ENCODE data around the gene NCK2. TPM values are rescaled to one million over a fixed set of nuclear protein-coding genes. Genes with fewer than 3 reads are reported as not detected.

The NCK2 gene
- total and polyA plus RNA-seq, 7 donors: 26.5 to 111 (median 40.1) TPM

DNA sequence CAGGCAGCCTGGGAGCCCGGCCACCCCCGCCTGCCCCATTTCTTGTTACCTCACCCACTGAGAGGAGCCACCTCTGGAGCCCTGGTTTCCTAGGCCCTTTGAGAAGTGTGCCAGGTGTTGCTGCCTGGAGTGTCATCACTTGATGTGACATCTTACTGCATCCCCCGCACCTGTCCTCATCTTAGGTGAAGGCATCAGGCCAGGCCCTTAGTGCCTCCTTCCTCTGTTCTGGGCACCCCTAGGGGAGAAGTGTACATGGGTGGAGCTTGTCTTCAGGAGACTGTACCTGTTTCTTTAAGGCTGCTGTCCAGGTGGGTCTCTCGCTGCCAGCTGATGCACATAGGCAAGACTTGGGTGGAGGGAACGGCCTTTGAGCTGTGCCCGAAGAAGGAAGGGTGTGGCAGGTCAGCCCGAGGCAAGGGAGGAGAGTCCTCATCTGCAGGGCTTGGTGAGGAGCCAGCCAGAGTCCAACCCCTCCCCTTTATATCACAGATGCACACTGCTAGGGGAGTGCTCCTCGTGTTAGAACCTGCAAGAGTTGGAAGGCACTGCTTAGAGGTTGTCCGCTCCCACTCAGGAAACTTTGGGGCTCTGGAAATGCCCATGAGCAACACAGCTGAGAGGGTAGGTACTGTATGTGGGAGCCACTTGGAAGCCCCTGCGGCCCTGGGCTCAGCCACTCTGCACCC lies 45.9 kb downstream of the NCK2 start:
- Histone ChIP-seq H3K9me3 (no peaks in the 10 kb centered on the region), H3K27me3 (ENCODE audit: insufficient read depth in 3 of 3, low read length in 2 of 3) (no peaks in the 10 kb centered on the region), H3K36me3 (ENCODE audit: insufficient read depth in 1 of 2, low read depth in 1 of 2) (no peaks in the 10 kb centered on the region), H3K4me3 (peak overlapping the region; percentile 43), H3K4me1 (peaks cover 40% of the 10 kb centered on the region), H3K27ac (peak overlapping the region; percentile 88)
- intact Hi-C loops (cut with DNase I): loop anchor here in 1 of 2 donors (5.0 kb wide), 1 partner anchor 117 kb away; no protein-coding TSS in a partner anchor
- WGBS, 3 donors: 39 to 40% (median 39%) methylated on average over 10 of the region's 10 CpGs
- TF ChIP-seq, protein P1, sequence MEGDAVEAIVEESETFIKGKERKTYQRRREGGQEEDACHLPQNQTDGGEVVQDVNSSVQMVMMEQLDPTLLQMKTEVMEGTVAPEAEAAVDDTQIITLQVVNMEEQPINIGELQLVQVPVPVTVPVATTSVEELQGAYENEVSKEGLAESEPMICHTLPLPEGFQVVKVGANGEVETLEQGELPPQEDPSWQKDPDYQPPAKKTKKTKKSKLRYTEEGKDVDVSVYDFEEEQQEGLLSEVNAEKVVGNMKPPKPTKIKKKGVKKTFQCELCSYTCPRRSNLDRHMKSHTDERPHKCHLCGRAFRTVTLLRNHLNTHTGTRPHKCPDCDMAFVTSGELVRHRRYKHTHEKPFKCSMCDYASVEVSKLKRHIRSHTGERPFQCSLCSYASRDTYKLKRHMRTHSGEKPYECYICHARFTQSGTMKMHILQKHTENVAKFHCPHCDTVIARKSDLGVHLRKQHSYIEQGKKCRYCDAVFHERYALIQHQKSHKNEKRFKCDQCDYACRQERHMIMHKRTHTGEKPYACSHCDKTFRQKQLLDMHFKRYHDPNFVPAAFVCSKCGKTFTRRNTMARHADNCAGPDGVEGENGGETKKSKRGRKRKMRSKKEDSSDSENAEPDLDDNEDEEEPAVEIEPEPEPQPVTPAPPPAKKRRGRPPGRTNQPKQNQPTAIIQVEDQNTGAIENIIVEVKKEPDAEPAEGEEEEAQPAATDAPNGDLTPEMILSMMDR (IDR thresholded peaks at IDR 0.05): no peak
- ATAC-seq (peak; percentile 31 to 68 (median 34)), DNase-seq (peak in 1 of 2 donors; percentile 52)

DNA sequence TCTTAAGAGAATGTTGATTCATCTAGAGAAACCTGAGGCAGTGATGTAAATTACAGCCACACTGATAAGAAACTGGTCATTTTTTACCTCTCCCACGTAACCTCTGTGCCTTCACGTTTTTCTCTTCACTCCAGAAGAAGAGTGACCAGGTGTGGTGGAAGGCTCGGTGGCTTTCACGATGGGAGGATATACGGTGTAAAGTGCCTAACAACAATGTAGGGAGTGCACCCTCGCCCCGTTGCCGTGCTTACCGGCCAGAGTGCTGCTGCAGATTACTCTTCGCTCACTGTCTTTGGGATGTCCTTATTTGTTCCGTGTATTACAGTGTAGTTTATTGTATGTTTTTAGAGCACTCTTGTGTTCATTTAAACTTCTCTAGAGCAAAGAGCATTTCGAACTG lies 46.5 kb downstream of the NCK2 start:
- no peaks in the 10 kb centered on the region for H3K27me3 ChIP-seq (ENCODE audit: insufficient read depth in 3 of 3, low read length in 2 of 3)
- intact Hi-C loops (cut with DNase I): loop anchor here in 1 of 2 donors (5.0 kb wide), 1 partner anchor 116 kb away; no protein-coding TSS in a partner anchor
- TF ChIP-seq, protein P1 (IDR thresholded peaks at IDR 0.05): no peak
- H3K9me3 ChIP-seq: no peaks in the 10 kb centered on the region
- peaks cover 45% of the 10 kb centered on the region for H3K4me1 ChIP-seq
- no peak for DNase-seq
- ATAC-seq: no peak
- no peak overlapping the region for H3K4me3 ChIP-seq
- H3K36me3 ChIP-seq (ENCODE audit: insufficient read depth in 1 of 2, low read depth in 1 of 2): no peaks in the 10 kb centered on the region
- H3K27ac ChIP-seq: no peak overlapping the region
- WGBS, 3 donors: 82 to 90% (median 84%) methylated on average over 12 of the region's 12 CpGs

DNA sequence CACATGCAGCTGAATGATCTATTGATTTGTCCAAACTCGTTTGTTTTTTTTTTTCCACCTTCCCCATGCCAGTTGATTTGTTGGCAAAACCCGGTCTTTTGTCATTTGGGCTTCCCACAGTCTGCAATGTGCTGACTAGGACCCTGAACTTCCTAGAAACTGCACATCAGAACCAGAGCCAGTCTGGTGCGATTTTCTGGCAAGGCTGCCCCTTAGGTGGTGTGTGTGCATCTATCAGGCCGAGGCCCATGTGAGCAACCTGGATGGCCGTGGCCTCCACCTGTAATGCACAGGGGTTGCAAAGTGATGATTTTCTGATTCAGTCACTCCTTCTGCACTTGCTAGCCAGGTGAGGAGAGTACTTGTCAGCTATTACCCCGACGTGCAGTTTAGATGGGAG lies 47.8 kb downstream of the NCK2 start:
- 80 to 90% (median 86%) methylated on average over 7 of the region's 7 CpGs for WGBS, 3 donors
- intact Hi-C loops (cut with DNase I): loop anchor here in 1 of 2 donors (5.0 kb wide), 1 partner anchor 115 kb away; no protein-coding TSS in a partner anchor

DNA sequence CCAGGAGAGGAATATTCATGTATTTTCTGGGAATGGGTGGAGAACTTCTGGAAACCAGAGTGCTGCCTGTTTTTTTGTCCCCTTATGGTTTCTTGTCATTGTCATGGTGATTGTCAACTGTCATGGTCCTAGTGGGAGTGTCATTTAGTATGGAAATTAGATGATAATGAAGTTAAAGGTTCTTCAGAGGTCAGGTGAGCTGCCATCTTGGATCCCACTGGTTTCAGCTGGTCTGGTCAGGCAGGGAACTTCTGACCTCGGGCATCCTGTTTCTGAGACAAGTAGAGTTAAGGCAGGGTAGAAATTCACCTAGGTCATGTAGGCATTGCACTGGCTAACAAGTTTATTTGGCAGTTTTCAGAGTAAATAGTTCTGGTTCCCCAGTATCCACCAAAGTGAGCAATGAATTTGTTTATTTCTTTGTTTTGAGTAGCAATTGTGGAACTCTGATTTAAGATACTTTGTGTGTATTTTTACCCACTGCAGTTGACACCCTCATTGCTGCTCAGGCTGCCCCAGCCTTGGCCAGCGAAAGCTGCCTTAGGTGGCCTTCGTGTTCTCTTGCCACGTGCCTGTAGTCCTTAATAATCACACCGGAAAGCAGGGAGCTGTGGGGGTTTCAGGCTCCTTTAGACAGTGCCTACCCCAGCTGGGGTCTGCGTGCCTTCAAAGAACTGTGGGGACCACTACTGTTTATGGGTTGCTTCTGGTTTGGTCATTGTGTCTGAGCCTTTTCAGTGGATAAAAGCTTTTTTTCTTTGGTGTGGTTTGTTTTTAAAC lies 48.7 kb downstream of the NCK2 start:
- ATAC-seq (no peak), DNase-seq (no peak)
- Histone ChIP-seq H3K4me1 (peaks cover 58% of the 10 kb centered on the region), H3K27me3 (ENCODE audit: insufficient read depth in 3 of 3, low read length in 2 of 3) (no peaks in the 10 kb centered on the region), H3K9me3 (no peaks in the 10 kb centered on the region), H3K27ac (no peak overlapping the region), H3K36me3 (ENCODE audit: insufficient read depth in 1 of 2, low read depth in 1 of 2) (no peaks in the 10 kb centered on the region), H3K4me3 (no peak overlapping the region)
- TF ChIP-seq, protein P1 (IDR thresholded peaks at IDR 0.05): no peak
- intact Hi-C loops (cut with DNase I): loop anchor here in 1 of 2 donors (5.0 kb wide), 1 partner anchor 114 kb away; no protein-coding TSS in a partner anchor
- WGBS, 3 donors: 72 to 91% (median 84%) methylated on average over 6 of the region's 6 CpGs

More for the DNA sequence above, 47.8 kb downstream of the NCK2 start:
- DNase-seq: no peak
- Histone ChIP-seq H3K36me3 (ENCODE audit: insufficient read depth in 1 of 2, low read depth in 1 of 2) (no peaks in the 10 kb centered on the region), H3K4me3 (no peak overlapping the region), H3K9me3 (no peaks in the 10 kb centered on the region), H3K27ac (no peak overlapping the region), H3K4me1 (peaks cover 51% of the 10 kb centered on the region), H3K27me3 (ENCODE audit: insufficient read depth in 3 of 3, low read length in 2 of 3) (no peaks in the 10 kb centered on the region)
- TF ChIP-seq, protein P1 (IDR thresholded peaks at IDR 0.05): no peak
- ATAC-seq: no peak

Data from psoas muscle (tissue), 8 donors.